GM19467 (cell line): ENCODE measurements around the gene GCNT1.
A peak's percentile ranks its signal among the peaks of the same experiment; 100 is the strongest.
"Not testable (repeated sequence)": the region's sequence is repeated elsewhere in the genome, so short reads cannot be mapped to it uniquely, and the experiment has no call there.

Experiments used
- ATAC-seq: cut with Tn5 transposase; IDR thresholded peaks from one replicate; pipeline ENCODE4 v1.9.1; 2021; ENCODE audit warnings: mild to moderate bottlenecking, moderate library complexity; ENCODE audit not compliant: unreplicated experiment

GCNT1 gene

GRCh38 chr9:76441551-76442322 is 17.2 kb upstream of the GCNT1 start:
- peak; percentile 45 for ATAC-seq

DNA sequence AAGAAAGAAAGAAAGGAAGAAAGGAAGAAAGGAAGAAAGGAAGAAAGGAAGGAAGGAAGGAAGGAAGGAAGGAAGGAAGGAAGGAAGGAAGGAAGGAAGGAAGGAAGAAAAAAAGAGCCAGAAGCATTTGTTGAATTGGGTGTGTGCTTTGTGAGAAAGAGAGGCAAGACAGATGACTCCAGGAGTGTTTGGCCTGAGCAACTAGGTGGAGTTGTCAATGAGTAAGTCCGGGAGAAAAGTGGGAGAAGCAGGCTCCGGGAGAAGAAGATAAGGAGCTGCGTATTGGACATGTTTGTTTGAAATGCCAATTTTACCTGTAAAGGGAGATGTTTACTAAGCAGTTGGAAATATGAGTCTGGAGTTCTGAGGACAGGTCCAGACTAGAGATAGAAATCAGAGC is 15.1 kb upstream of the GCNT1 start:
- ATAC-seq, result no peak

DNA sequence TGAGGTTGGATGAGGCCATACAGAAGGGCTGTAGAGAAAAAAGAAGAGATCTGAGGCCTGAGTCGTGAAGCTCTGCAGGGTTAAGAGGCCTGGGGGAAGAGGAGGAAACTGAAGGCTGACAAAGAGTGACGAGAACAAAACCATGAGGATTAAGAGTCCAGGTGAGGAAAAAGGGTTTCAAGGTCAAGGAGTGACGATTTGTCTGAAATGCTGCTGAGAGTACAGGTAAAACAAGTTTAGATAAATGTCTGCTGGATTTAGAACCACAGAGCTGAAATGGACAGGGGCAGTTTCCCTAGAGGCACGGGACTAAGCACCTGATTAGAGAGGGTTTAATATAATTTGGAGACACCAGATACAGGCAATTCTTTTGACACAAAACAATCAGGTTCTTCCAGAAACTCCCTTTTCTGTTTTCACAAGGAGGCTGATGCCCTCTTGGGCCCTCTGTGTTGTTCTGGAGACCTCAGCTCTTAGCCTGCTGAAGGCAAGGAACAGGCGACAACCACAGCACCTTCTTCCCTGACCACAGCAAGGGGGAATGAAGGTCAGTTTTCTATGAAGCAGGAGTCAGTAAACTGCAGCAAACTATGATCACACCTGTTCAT is 14.6 kb upstream of the GCNT1 start:
- ATAC-seq, result no peak

DNA sequence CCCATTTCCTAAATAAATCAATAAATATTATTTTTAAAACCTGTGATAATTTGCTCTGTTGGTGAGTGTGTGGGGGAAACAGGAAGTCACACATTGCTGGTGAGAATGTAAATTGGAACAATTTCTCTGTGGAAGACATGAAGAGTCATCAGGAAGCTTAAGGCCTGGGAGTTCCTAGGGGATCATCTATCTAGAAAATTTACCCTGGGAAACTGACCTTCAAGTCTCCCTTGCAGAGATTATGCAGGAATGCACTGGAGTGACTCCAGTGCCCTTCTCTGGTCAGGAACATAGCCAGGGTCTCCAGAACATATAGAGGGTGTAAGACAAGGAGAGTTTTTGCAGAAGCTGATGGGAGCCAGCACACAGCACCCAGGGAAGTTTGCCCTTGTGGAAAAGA is 13.0 kb upstream of the GCNT1 start:
- no peak for ATAC-seq

DNA sequence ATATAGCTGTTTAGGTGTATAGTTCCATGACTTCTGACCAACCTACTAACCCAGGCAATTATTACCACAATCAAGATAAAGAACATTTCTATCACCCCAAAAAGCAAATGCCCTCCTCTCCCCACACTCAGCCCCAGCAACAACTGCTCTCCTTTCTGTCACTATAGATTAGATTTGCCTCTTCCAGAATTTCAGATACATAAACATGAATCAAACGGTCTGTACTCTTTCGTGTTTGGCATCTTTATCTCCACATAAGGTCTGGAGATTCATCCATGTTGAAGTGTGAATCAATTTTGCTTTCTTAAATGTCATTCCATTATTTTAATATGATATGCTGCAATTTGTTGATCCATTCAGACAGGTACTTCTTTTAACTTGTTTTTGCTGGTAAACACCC is 10.5 kb upstream of the GCNT1 start:
- ATAC-seq, result no peak

DNA sequence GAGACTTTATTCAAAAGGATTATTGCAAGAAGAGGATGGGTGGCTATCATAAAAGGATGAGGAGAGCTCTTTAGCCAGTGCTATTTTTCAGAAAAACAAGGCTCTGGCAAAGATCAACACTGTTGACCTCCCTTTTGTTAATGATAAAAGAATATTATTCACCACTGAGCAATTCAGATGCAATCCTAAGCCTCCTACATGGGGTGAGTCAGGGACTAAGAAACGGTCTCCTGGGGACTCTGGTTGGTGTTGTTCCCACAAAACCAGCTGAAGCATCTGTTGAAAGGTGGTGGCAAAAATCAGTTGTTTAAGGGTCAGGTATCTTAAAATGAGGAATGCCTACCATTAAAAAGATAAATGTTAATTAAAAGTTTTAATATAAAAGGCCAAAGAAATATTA is 7.7 kb upstream of the GCNT1 start:
- no peak for ATAC-seq

DNA sequence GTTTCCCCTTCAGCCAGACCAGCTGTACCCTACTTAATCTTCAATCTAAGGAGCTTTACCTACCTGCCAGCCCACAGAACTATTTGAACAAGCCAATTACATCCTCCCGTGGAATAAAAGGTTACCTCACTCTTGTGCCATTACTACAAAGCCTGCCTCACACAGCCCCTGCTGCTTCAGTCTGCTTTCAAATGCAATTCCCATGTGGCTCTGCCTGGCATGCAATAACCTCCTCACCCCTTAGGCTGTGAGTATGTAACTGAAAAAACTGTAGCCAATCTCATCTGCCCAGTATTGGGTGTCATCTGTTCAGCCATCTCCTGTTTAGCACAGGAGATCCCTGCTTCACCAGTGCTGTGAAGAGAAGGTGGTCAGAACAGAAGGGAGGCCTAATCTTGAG is 6.1 kb upstream of the GCNT1 start:
- no peak for ATAC-seq

- ATAC-seq, result no peak
Observed at GRCh38 chr9:76453785-76454184, 5.2 kb upstream of the GCNT1 start.

DNA sequence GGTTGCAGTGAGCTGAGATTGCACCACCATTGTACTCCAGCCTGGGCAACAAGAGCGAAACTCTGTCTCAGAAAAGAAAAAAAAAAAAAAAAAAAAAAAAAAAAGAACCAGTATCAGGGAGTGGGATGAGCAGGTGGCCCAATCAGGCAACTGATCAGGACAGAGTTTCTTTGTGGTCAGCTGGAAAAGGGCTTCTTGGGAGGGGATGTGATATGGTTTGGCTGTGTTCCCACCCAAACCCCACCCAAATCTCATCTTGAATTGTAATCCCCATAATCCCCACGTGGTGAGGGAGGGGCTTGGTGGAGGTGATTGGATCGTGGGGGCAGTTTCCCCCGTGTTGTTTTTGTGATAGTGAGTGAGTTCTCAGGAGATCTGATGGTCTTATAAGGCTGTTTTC is 4.7 kb upstream of the GCNT1 start:
- no peak for ATAC-seq

DNA sequence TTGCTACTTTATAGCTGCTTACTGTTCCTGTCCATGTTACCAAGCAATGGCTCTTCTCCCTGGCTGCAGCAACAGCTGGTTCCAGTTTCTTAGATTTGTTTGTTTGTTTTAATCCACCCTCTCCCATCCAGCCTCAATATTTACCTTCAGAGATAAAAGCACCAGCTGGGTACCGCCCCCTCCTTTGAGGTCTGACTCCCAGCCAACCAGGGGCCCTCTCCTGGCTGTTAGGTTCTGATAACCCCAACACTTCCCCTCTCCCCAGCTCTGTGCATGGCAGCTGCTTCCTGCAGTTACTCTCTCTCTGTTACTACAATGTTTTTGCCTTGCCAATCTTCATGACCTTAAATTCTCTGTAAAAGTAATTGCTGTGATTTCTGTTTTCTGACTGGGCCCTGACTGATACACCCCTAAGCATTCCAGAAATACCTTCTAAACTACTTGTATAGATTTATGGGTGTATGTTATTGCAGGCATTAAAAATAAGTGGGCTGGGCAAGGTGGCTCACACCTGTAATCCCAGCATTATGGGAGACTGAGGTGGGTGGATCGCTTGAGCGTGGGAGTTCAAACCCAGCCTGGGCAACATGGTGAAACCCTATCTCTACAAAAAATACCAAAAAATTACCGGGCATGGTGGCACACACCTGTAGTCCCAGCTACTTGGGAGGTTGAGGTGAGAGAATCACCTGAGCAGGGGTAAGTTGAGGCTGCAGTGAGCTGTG is 2.6 kb upstream of the GCNT1 start:
- no peak for ATAC-seq

- ATAC-seq, result no peak
Observed at GRCh38 chr9:76459694-76460635, 983 bp downstream of the GCNT1 start.

DNA sequence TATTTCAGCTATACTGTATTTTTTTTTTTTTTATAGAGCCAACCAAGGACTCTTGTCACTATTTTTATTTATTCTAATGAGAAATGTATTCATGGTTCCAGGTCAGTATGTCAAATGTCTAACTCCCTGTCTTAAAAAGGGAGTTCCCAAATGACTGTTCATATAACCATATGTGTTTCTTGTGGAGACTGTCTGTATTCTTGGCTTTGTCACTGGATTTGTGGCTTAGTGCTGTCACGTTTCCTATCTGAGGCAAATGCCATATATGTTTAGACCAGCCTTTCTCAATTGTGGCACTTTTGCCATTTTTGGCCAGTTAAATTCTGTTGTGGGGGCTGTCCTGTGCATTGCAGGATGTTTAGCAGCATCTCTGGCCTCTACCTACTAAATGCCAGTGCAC is 3.1 kb downstream of the GCNT1 start:
- ATAC-seq, result no peak

GRCh38 chr9:76463211-76463610 is 4.2 kb downstream of the GCNT1 start:
- peak; percentile 55 for ATAC-seq

DNA sequence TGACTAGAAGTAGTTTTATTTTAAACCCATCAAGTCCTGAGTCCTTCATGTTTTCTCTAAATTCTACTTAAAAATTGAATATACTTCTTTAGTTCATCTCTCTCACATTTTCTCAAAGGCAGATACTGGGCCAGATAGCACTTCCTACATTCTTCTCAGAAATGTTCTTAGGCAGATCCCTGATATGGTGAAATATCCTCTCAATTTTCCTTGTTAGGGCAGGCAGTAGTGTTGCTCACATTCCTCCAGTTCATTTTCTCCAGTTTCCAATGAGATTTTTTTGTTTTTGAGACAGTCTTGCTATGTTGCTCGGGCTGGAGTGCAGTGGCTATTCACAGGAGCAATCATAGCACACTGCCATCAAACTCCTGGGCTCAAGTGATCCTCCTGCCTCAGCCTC is 5.7 kb downstream of the GCNT1 start:
- ATAC-seq, result no peak

GRCh38 chr9:76465442-76466298 is 6.7 kb downstream of the GCNT1 start:
- no peak for ATAC-seq

DNA sequence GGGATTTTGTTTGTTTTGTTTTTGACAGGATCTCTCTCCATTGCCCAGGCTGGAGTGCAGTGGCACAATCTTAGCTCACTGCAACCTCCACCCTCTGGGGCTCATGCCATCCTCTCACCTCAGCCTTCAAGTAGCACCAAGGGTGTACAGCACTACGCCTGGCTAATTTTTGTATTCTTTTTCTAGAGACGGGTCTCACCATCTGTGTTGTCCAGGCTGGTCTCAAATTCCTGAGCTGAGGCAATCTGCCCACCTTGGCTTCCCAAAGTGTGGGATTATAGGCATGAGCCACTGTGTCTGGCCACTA is 7.3 kb downstream of the GCNT1 start:
- no peak for ATAC-seq

GRCh38 chr9:76474419-76474818 is 15.4 kb downstream of the GCNT1 start:
- ATAC-seq, result no peak

DNA sequence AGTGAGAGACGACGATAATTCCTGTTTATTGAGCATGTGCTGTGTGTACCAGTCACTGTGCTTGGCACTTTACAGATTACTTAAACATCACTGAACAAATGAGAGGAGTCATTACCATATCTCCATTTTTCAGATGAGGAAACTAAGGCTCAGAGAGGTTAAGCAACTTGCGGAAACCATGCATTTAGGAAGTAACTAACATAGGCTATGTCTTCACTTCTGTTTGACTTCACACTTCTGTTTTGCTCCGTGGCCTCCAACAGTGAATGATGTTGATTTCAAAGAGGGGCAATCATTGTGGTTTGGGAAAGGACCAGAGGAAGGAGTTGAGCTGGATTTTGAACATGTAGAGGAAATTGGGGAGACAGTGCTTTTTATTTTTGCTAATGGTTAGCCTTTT is 16.7 kb downstream of the GCNT1 start:
- no peak for ATAC-seq

- ATAC-seq, result not testable (repeated sequence)
Observed at GRCh38 chr9:76477818-76478217, 18.8 kb downstream of the GCNT1 start.

- no peak for ATAC-seq
Observed at GRCh38 chr9:76478226-76478625, 19.2 kb downstream of the GCNT1 start.
